OCI-LY3 (cell line): ENCODE data around the gene ELK3.
A peak's percentile ranks its signal among the peaks of the same experiment; 100 is the strongest.

Experiments used
- H2AFZ ChIP-seq: fragments of 200-600, 300-600 bp; shearing (Covaris generic); 2 replicates; pipeline ENCODE4 v1.6.0; 2014; ENCODE audit warnings: antibody characterized with exemption, low read depth, low read length
- H3K27ac ChIP-seq: fragments of 200-600, 300-600 bp; sonication (generic); 2 replicates; pipeline ENCODE4 v1.5.1; 2014; ENCODE audit warnings: mild to moderate bottlenecking, low read length, moderate library complexity, mixed read lengths
- H3K27me3 ChIP-seq: fragments of 200-600, 300-600 bp; sonication (generic); 2 replicates; pipeline ENCODE4 v1.6.1; 2014; ENCODE audit warnings: low read depth, low read length, mixed read lengths
- H3K36me3 ChIP-seq: fragments of 200-600, 300-600 bp; sonication (generic); replicated peaks from 2 replicates; pipeline ENCODE3; 2014; ENCODE audit warnings: low read depth, low read length, mixed read lengths
- H3K4me1 ChIP-seq: fragments of 300-600, 200-600 bp; sonication (generic); 2 replicates; pipeline ENCODE4 v1.6.1; 2014; ENCODE audit warnings: low read length, mixed read lengths
- H3K4me2 ChIP-seq: fragments of 200-600, 300-600 bp; sonication (generic); 2 replicates; pipeline ENCODE4 v1.6.1; 2014; ENCODE audit warnings: low read length, mixed read lengths
- H3K4me3 ChIP-seq: fragments of 300-600, 200-600 bp; sonication (generic); 2 replicates; pipeline ENCODE4 v1.5.1; 2014; ENCODE audit warnings: antibody characterized with exemption, mild to moderate bottlenecking, low read length, moderate library complexity
- H3K79me2 ChIP-seq: fragments of 300-600, 200-600 bp; shearing (Covaris generic); 2 replicates; pipeline ENCODE4 v1.6.1; 2014; ENCODE audit warnings: mild to moderate bottlenecking, low read length, mixed read lengths
- H3K9ac ChIP-seq: fragments of 300-600, 200-600 bp; shearing (Covaris generic); 2 replicates; pipeline ENCODE4 v1.6.0; 2014; ENCODE audit warnings: mild to moderate bottlenecking, low read length, moderate library complexity
- H3K9me3 ChIP-seq: fragments of 200-600, 300-600 bp; shearing (Covaris generic); 2 replicates; pipeline ENCODE4 v1.6.1; 2014; ENCODE audit warnings: low read length, mixed read lengths; ENCODE audit not compliant: insufficient read depth
- H4K20me1 ChIP-seq: fragments of 200-600, 300-600 bp; sonication (generic); 2 replicates; pipeline ENCODE4 v1.6.1; 2016; ENCODE audit warnings: low read length, mixed read lengths; ENCODE audit not compliant: insufficient read depth
- CTCF ChIP-seq: fragments of 200-600, 300-600 bp; sonication (generic); IDR thresholded peaks from 2 replicates; pipeline ENCODE4 v1.5.1; 2014; ENCODE audit warnings: antibody characterized with exemption, low read length, low read depth
- EZH2phosphoT487 ChIP-seq: fragments of 200-600 bp; shearing (Covaris generic); IDR thresholded peaks from 2 replicates; pipeline ENCODE4 v1.6.1; 2018; ENCODE audit warnings: antibody characterized with exemption, mixed run types, low read depth

The ELK3 gene

GRCh38 chr12:96193725-96194575 is at the start of gene ELK3:
Gene ELK3 (plus strand): TSS chr12:96194375.
- peak within 1 kb of the TSS; percentile 82 for H2AFZ ChIP-seq
- peak within 1 kb of the TSS; percentile 79 for H3K4me3 ChIP-seq
- peaks cover 12% of the 10 kb centered on the region for H4K20me1 ChIP-seq
- peak within 1 kb of the TSS; percentile 90 for H3K9ac ChIP-seq
- TF ChIP-seq EZH2phosphoT487, result no peak
- H3K36me3 ChIP-seq, result no peaks in the 10 kb centered on the region
- H3K4me1 ChIP-seq, result peaks cover 71% of the 10 kb centered on the region
- peak within 1 kb of the TSS; percentile 88 for H3K4me2 ChIP-seq
- H3K27ac ChIP-seq, result peak within 1 kb of the TSS; percentile 95
- peaks cover 52% of the 10 kb centered on the region for H3K79me2 ChIP-seq
- H3K27me3 ChIP-seq, result peaks cover 19% of the 10 kb centered on the region
- no peaks in the 10 kb centered on the region for H3K9me3 ChIP-seq

- Histone ChIP-seq H3K4me3 (no peak overlapping the region), H3K9me3 (no peaks in the 10 kb centered on the region), H3K27ac (peak overlapping the region; percentile 66), H3K9ac (peak overlapping the region; percentile 18; the same call in 1 of the 2 replicates), H3K27me3 (no peaks in the 10 kb centered on the region), H3K4me1 (peaks cover 45% of the 10 kb centered on the region), H4K20me1 (no peaks in the 10 kb centered on the region), H3K36me3 (no peaks in the 10 kb centered on the region), H3K4me2 (peak overlapping the region; percentile 29), H2AFZ (no peak overlapping the region), H3K79me2 (no peaks in the 10 kb centered on the region)
- TF ChIP-seq EZH2phosphoT487 (no peak), CTCF (no peak)
These were observed 47.4 kb upstream of the ELK3 start for GRCh38 chr12:96146747-96147146.

- no peak overlapping the region for H3K4me2 ChIP-seq
- no peak overlapping the region for H2AFZ ChIP-seq
- TF ChIP-seq CTCF (no peak), EZH2phosphoT487 (no peak)
- H3K9me3 ChIP-seq, result no peaks in the 10 kb centered on the region
- H3K27ac ChIP-seq, result no peak overlapping the region
- peaks cover 24% of the 10 kb centered on the region for H3K4me1 ChIP-seq
- H3K79me2 ChIP-seq, result no peaks in the 10 kb centered on the region
- no peak overlapping the region for H3K4me3 ChIP-seq
- H3K36me3 ChIP-seq, result no peaks in the 10 kb centered on the region
- no peaks in the 10 kb centered on the region for H4K20me1 ChIP-seq
- H3K27me3 ChIP-seq, result no peaks in the 10 kb centered on the region
- no peak overlapping the region for H3K9ac ChIP-seq
These were observed 43.7 kb upstream of the ELK3 start for GRCh38 chr12:96150442-96150841.

- Histone ChIP-seq H4K20me1 (no peaks in the 10 kb centered on the region), H3K9ac (no peak overlapping the region), H3K36me3 (no peaks in the 10 kb centered on the region), H2AFZ (no peak overlapping the region), H3K27ac (no peak overlapping the region), H3K79me2 (no peaks in the 10 kb centered on the region), H3K4me1 (peaks cover 24% of the 10 kb centered on the region), H3K27me3 (no peaks in the 10 kb centered on the region), H3K4me3 (no peak overlapping the region), H3K9me3 (no peaks in the 10 kb centered on the region), H3K4me2 (no peak overlapping the region)
- TF ChIP-seq CTCF (no peak), EZH2phosphoT487 (no peak)
These were observed 42.0 kb upstream of the ELK3 start for GRCh38 chr12:96152164-96152563.
